Tibial nerve (tissue), 4 donors: ENCODE data around the gene PCBD2. TPM values are rescaled to one million over a fixed set of nuclear protein-coding genes. Genes with fewer than 3 reads are reported as not detected.

Source experiments
- DNase-seq, 2 donors: peaks; one replicate each; pipeline ENCODE4 v3.0.0-alpha.2; 2019; ENCODE audit warnings: low spot score in 2 of 2
- H3K27ac ChIP-seq, 4 donors: fragments of 200-600 bp; sonication (generic) in 3 of 4; one replicate each; pipeline ENCODE4 v1.5.1; 2017 to 2019; ENCODE audit warnings: mild to moderate bottlenecking in 1 of 4
- H3K27me3 ChIP-seq, 2 donors: fragments of 200-600 bp; sonication (generic) in 1 of 2; one replicate each; pipeline versions ENCODE4 v1.5.1 to v1.6.0; 2017 to 2019
- H3K36me3 ChIP-seq, 3 donors: fragments of 200-600 bp; sonication (generic); one replicate each; pipeline ENCODE4 v1.5.1; 2018 to 2019
- H3K4me1 ChIP-seq, 4 donors: fragments of 200-600 bp; sonication (generic) in 3 of 4; one replicate each; pipeline ENCODE4 v1.5.1; 2017 to 2019
- H3K4me3 ChIP-seq, 4 donors: fragments of 200-600 bp; sonication (generic) in 3 of 4; one replicate each; pipeline ENCODE4 v1.5.1; 2017 to 2019; ENCODE audit warnings: mild to moderate bottlenecking in 1 of 4, moderate library complexity in 1 of 4
- H3K9me3 ChIP-seq, 4 donors: fragments of 200-600 bp; sonication (generic) in 3 of 4; one replicate each; pipeline ENCODE4 v1.5.1; 2017 to 2019
- EP300 ChIP-seq, 2 donors: sonication (generic); formaldehyde crosslinking; IDR thresholded peaks; one replicate each; pipeline ENCODE4 v1.6.1; 2017; ENCODE audit warnings: antibody characterized with exemption in 2 of 2, mild to moderate bottlenecking in 1 of 2
- POLR2A ChIP-seq, 2 donors: fragments of 450-650 bp; IDR thresholded peaks; one replicate each; pipeline ENCODE4 v1.6.1; 2017; ENCODE audit warnings: antibody characterized with exemption in 2 of 2, mild to moderate bottlenecking in 2 of 2, moderate library complexity in 2 of 2
- WGBS, 2 donors: methylation state at CpG; one replicate each; pipeline ENCODE4 v1.1.5; 2018; 5-methylcytosine and 5-hydroxymethylcytosine counted together
- small RNA-seq: library from RNA; depleted of rRNA; stranded (forward); fragments of <200 nt; gene quantifications from one replicate; pipeline ENCODE3, GENCODE V24; 2016
- total RNA-seq, 4 donors: library from RNA; depleted of rRNA; stranded (reverse); fragments of >200 nt; gene quantifications; one replicate each; pipeline ENCODE4 v1.1.0, GENCODE V29; 2016
- TF ChIP-seq, protein P1 (sequence below), 5 experiments: fragments of 200-600 bp in 3 of 5; fragments of 450-650 bp in 2 of 5; sonication (generic) in 3 of 5; IDR thresholded peaks; one replicate each; pipeline ENCODE4 v1.5.1; 2016 to 2019; ENCODE audit warnings: antibody characterized with exemption in 5 of 5, mild to moderate bottlenecking in 3 of 5, moderate library complexity in 2 of 5

PCBD2 gene
- total RNA-seq, 4 donors from 2014 or later = 5.7 to 11.0 (median 7.9) TPM

DNA sequence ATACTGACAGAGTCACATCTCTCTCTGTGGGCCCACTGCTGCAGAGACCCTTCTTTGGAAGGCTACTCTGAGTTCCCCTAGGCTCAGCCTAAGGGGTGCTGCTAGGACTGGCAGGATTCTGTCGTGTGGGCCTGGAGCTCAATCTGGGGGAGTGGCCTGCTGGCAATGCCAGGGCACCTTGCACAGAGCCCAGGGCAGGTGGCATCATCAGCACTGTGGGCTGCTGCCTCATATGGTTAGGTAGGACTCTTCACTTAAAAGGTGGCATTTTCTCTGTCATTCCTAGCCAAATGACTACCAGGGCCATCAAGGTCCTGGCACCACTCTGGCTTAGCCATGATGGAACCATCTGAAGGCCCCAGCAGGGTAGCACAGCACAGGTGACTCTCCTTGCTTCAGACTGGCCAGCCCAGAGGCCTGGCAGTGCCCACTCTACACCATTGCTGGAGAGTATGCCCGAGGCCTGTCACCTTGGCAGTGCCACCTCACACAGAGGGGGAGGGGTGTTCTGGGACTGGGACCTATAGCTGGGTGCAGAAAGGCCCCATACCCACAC, 107.2 kb downstream of the PCBD2 start:
- Histone ChIP-seq H3K27ac (no peak overlapping the region), H3K9me3 (no peaks in the 10 kb centered on the region), H3K4me1 (peaks cover 0 to 9% (median 0%) of the 10 kb centered on the region in 4 donors), H3K4me3 (no peak overlapping the region), H3K27me3 (no peaks in the 10 kb centered on the region), H3K36me3 (peaks cover 0 to 12% (median 0%) of the 10 kb centered on the region in 3 donors)
- no peak for DNase-seq
- WGBS, 2 donors = 100% methylated on average over 2 of the region's 2 CpGs
- TF ChIP-seq EP300 (IDR thresholded peaks at IDR 0.05) (no peak), POLR2A (IDR thresholded peaks at IDR 0.05) (no peak)
- TF ChIP-seq, protein P1, sequence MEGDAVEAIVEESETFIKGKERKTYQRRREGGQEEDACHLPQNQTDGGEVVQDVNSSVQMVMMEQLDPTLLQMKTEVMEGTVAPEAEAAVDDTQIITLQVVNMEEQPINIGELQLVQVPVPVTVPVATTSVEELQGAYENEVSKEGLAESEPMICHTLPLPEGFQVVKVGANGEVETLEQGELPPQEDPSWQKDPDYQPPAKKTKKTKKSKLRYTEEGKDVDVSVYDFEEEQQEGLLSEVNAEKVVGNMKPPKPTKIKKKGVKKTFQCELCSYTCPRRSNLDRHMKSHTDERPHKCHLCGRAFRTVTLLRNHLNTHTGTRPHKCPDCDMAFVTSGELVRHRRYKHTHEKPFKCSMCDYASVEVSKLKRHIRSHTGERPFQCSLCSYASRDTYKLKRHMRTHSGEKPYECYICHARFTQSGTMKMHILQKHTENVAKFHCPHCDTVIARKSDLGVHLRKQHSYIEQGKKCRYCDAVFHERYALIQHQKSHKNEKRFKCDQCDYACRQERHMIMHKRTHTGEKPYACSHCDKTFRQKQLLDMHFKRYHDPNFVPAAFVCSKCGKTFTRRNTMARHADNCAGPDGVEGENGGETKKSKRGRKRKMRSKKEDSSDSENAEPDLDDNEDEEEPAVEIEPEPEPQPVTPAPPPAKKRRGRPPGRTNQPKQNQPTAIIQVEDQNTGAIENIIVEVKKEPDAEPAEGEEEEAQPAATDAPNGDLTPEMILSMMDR (IDR thresholded peaks at IDR 0.05) = no peak

Small RNAs within 50 kb of the gene (small RNA-seq; reads per million reads assigned to genes)
- not detected for gene MIR4461
- not detected for gene MTND3P25
- gene MTND4LP30 = not detected

Other genes starting within 250 kb of the PCBD2 start
- 10 to 100 TPM; 26.4 to 35.4 (median 33.0) TPM for gene CAMLG, start 166.6 kb upstream of the PCBD2 start, total RNA-seq
- 10 to 100 TPM; 27.7 to 53.1 (median 39.9) TPM for gene DDX46, start 146.4 kb upstream of the PCBD2 start, total RNA-seq
- gene C5orf24, start 59.2 kb upstream of the PCBD2 start, total RNA-seq = 10 to 100 TPM; 40.2 to 50.0 (median 45.8) TPM
- 100 to 1,000 TPM in 1 of 4 donors, 10 to 100 TPM in 3; 72.8 to 118 (median 84.8) TPM for gene TXNDC15, start 30.8 kb upstream of the PCBD2 start, total RNA-seq
- gene CATSPER3, start 62.8 kb downstream of the PCBD2 start, total RNA-seq = 1 to 10 TPM in 1 of 4 donors, under 1 TPM in 1, not detected in 2; 0.90 to 1.3 TPM
- gene PITX1, start 129.1 kb downstream of the PCBD2 start, total RNA-seq = 1 to 10 TPM; 1.1 to 5.4 (median 3.0) TPM